Stimulated activated CD8-positive, alpha-beta memory T cell treated with anti-CD3 and anti-CD28 coated beads, Interleukin-15, amount 100 ng/mL, for 1 hour (primary cell): Measurements from ENCODE around the gene CEP85.

Experiments
- DNase-seq: peaks from one replicate; pipeline ENCODE4 v3.0.0-alpha.2; 2020; ENCODE audit warnings: low read depth

Gene CEP85

GRCh38 chr1:26233903-26234643 is at the start of gene CEP85:
TSS of gene CEP85 (plus strand) at chr1:26234200. CDS start at chr1:26239784, 5,584 bp downstream.
- DNase-seq: peak; percentile 96

- no peak for DNase-seq
These were observed 49.1 kb upstream of the CEP85 start for GRCh38 chr1:26184883-26185282.

GRCh38 chr1:26187882-26188281 is 46.1 kb upstream of the CEP85 start:
- no peak for DNase-seq

- DNase-seq: no peak
These were observed 45.5 kb upstream of the CEP85 start for GRCh38 chr1:26188477-26188876.

GRCh38 chr1:26189331-26189730 is 44.7 kb upstream of the CEP85 start:
- DNase-seq: no peak

GRCh38 chr1:26189751-26190275 is 44.2 kb upstream of the CEP85 start:
- DNase-seq: no peak

GRCh38 chr1:26190373-26190987 is 43.5 kb upstream of the CEP85 start, which contains the start of gene CATSPER4:
TSS of gene CATSPER4 (plus strand) at chr1:26190602. CDS start at chr1:26190628, 26 bp downstream.
- no peak for DNase-seq

GRCh38 chr1:26191739-26192138 is 42.3 kb upstream of the CEP85 start:
- no peak for DNase-seq

- DNase-seq: no peak
These were observed 38.2 kb upstream of the CEP85 start for GRCh38 chr1:26195805-26196204.

GRCh38 chr1:26197301-26197700 is 36.7 kb upstream of the CEP85 start:
- DNase-seq: no peak

GRCh38 chr1:26197813-26198212 is 36.2 kb upstream of the CEP85 start:
- DNase-seq: no peak

- DNase-seq: no peak
These were observed 33.6 kb upstream of the CEP85 start for GRCh38 chr1:26200413-26200812.

- no peak for DNase-seq
These were observed 30.2 kb upstream of the CEP85 start for GRCh38 chr1:26203642-26204318.

GRCh38 chr1:26210147-26210870 is 23.7 kb upstream of the CEP85 start:
- DNase-seq: no peak

- DNase-seq: no peak
These were observed 21.3 kb upstream of the CEP85 start for GRCh38 chr1:26212726-26213125.

GRCh38 chr1:26213335-26213905 is 20.6 kb upstream of the CEP85 start:
- no peak for DNase-seq

GRCh38 chr1:26215246-26215645 is 18.8 kb upstream of the CEP85 start:
- no peak for DNase-seq

GRCh38 chr1:26218906-26219494 is 15.0 kb upstream of the CEP85 start:
- DNase-seq: no peak

GRCh38 chr1:26220199-26220912 is 13.6 kb upstream of the CEP85 start:
- DNase-seq: no peak

GRCh38 chr1:26221094-26221493 is 12.9 kb upstream of the CEP85 start:
- no peak for DNase-seq

GRCh38 chr1:26224606-26225005 is 9.4 kb upstream of the CEP85 start:
- no peak for DNase-seq
